ENCODE results near the gene CD8B2.
"Not testable (repeated sequence)": the region's sequence is repeated elsewhere in the genome, so short reads cannot be mapped to it uniquely, and the experiment has no call there.

Gene CD8B2

GRCh38 chr2:106547164-106547903 lies 60.2 kb downstream of the CD8B2 start:
- no peak for DNase-seq (ENCODE audit: low read depth in 2 of 2, low spot score in 1 of 2)

- DNase-seq (ENCODE audit: low read depth in 2 of 2, low spot score in 1 of 2): no peak
Measured at GRCh38 chr2:106551417-106552130, 64.4 kb downstream of the CD8B2 start.

- DNase-seq (ENCODE audit: low read depth in 2 of 2, low spot score in 1 of 2): no peak
Measured at GRCh38 chr2:106552921-106553320, 65.8 kb downstream of the CD8B2 start.

- no peak for DNase-seq (ENCODE audit: low read depth in 2 of 2, low spot score in 1 of 2)
Measured at GRCh38 chr2:106553321-106553720, 66.2 kb downstream of the CD8B2 start.

- no peak for DNase-seq (ENCODE audit: low read depth in 2 of 2, low spot score in 1 of 2)
Measured at GRCh38 chr2:106554411-106554810, 67.2 kb downstream of the CD8B2 start.

- DNase-seq (ENCODE audit: low read depth in 2 of 2, low spot score in 1 of 2): no peak
Measured at GRCh38 chr2:106555053-106555452, 67.9 kb downstream of the CD8B2 start.

- DNase-seq (ENCODE audit: low read depth in 2 of 2, low spot score in 1 of 2): not testable (repeated sequence)
Measured at GRCh38 chr2:106559786-106560185, 72.6 kb downstream of the CD8B2 start.

- no peak for DNase-seq (ENCODE audit: low read depth in 2 of 2, low spot score in 1 of 2)
Measured at GRCh38 chr2:106560773-106561172, 73.6 kb downstream of the CD8B2 start.

GRCh38 chr2:106561356-106561755 lies 74.2 kb downstream of the CD8B2 start:
- no peak for DNase-seq (ENCODE audit: low read depth in 2 of 2, low spot score in 1 of 2)

- DNase-seq (ENCODE audit: low read depth in 2 of 2, low spot score in 1 of 2): no peak
Measured at GRCh38 chr2:106561803-106562202, 74.6 kb downstream of the CD8B2 start.

- no peak for DNase-seq (ENCODE audit: low read depth in 2 of 2, low spot score in 1 of 2)
Measured at GRCh38 chr2:106562268-106563186, 75.4 kb downstream of the CD8B2 start.

GRCh38 chr2:106563195-106563594 lies 76.0 kb downstream of the CD8B2 start:
- DNase-seq (ENCODE audit: low read depth in 2 of 2, low spot score in 1 of 2): no peak

GRCh38 chr2:106565599-106565998 lies 78.4 kb downstream of the CD8B2 start:
- DNase-seq (ENCODE audit: low read depth in 2 of 2, low spot score in 1 of 2): no peak

GRCh38 chr2:106566050-106566449 lies 78.9 kb downstream of the CD8B2 start:
- DNase-seq (ENCODE audit: low read depth in 2 of 2, low spot score in 1 of 2): no peak

GRCh38 chr2:106566484-106566883 lies 79.3 kb downstream of the CD8B2 start:
- not testable (repeated sequence) for DNase-seq (ENCODE audit: low read depth in 2 of 2, low spot score in 1 of 2)

- no peak for DNase-seq (ENCODE audit: low read depth in 2 of 2, low spot score in 1 of 2)
Measured at GRCh38 chr2:106570316-106570715, 83.2 kb downstream of the CD8B2 start.
